ENCODE measurements around the gene DLX1. TPM values are rescaled to one million over a fixed set of nuclear protein-coding genes. Genes with fewer than 3 reads are reported as not detected.
"Not testable (repeated sequence)": the region's sequence is repeated elsewhere in the genome, so short reads cannot be mapped to it uniquely, and the experiment has no call there.

DLX1 gene
- total and polyA plus RNA-seq, 4 donors: 0.18 to 0.51 (median 0.38) TPM; not detected in 1

DNA sequence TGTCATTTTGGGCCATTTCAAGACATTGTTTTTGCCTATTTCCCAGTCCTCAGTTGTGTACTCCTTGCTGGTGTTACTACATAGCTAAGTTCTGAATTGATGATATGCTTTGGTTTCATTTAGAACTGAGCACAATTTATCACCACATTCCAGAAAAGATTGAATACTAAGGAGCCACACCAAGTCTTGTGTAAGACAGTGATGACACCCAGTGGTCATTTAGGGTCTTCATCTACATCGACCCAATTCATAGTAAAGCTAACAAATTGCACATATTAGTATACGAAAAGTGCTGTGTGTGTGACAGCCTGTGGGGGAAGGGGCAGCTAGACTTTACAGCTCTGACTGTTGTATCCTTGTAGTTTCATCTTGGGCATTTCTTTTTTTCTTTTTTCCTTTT is 28.3 kb downstream of the DLX1 start:
- no peaks in the 10 kb centered on the region for H3K4me1 ChIP-seq (ENCODE audit: control insufficient read depth in 1 of 2, insufficient read depth in 2 of 2, low read length in 2 of 2)
- H3K4me3 ChIP-seq (ENCODE audit: low read length in 2 of 2): no peak overlapping the region
- H3K36me3 ChIP-seq (ENCODE audit: control insufficient read depth in 1 of 2, insufficient read depth in 2 of 2, low read length in 1 of 2): no peaks in the 10 kb centered on the region
- 25 to 27% methylated on average over 2 of the region's 2 CpGs for WGBS, 2 donors
- ATAC-seq (ENCODE audit: low FRiP score): no peak
- no peak overlapping the region for H3K27ac ChIP-seq (ENCODE audit: low read depth in 1 of 2, low read length in 2 of 2)
- intact Hi-C loops (cut with DNase I): loop anchor here in 1 of 2 donors (5.0 kb wide), 1 partner anchor 541 kb away; no protein-coding TSS in a partner anchor
- no peaks in the 10 kb centered on the region for H3K27me3 ChIP-seq (ENCODE audit: control insufficient read depth in 1 of 2, insufficient read depth in 2 of 2, low read length in 1 of 2)
- no peak for DNase-seq
- H3K9me3 ChIP-seq (ENCODE audit: control insufficient read depth, low read length): no peaks in the 10 kb centered on the region

DNA sequence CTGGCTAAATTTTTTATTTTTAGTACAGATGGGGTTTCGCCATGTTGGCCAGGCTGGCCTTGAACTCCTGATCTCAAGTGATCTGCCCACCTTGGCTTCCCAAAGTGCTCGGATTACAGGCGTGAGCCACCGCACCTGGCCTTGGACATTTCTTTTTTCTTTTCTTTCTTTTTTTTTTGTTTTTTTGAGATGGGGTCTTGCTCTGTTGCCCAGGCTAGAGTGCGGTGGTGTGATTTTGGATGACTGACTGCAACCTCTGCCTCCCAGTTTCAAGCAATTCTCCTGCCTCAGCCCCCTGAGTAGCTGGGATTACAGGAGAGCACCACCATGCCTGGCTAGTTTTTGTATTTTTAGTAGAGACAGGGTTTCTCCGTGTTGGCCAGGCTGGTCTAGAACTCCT is 28.9 kb downstream of the DLX1 start:
- ATAC-seq (ENCODE audit: low FRiP score); H3K27ac ChIP-seq (ENCODE audit: low read depth in 1 of 2, low read length in 2 of 2); H3K4me3 ChIP-seq (ENCODE audit: low read length in 2 of 2); H3K4me1 ChIP-seq (ENCODE audit: control insufficient read depth in 1 of 2, insufficient read depth in 2 of 2, low read length in 2 of 2); H3K36me3 ChIP-seq (ENCODE audit: control insufficient read depth in 1 of 2, insufficient read depth in 2 of 2, low read length in 1 of 2); H3K27me3 ChIP-seq (ENCODE audit: control insufficient read depth in 1 of 2, insufficient read depth in 2 of 2, low read length in 1 of 2); DNase-seq; H3K9me3 ChIP-seq (ENCODE audit: control insufficient read depth, low read length): not testable (repeated sequence)
- intact Hi-C loops (cut with DNase I): loop anchor here in 1 of 2 donors (5.0 kb wide), 1 partner anchor 542 kb away; no protein-coding TSS in a partner anchor
- 88 to 90% methylated on average over 6 of the region's 6 CpGs for WGBS, 2 donors

DNA sequence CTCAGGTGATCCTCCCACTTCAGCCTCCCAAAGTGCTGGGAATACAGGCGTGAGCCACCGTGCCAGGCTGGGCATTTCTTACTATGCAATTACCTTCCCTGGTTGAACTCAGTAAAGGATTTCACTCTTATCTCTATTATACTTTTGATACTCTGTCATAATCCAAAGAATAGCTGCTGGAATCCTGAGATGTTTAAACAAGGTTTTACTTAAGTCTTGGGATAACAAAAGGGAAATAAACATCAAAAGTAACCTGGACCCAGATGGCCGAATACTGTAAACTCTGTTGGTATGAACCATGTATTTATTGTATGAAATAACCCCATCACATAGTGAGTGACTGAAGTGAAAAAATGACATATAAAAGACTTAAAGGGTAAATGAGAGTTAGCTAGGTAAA is 29.3 kb downstream of the DLX1 start:
- no peak for ATAC-seq (ENCODE audit: low FRiP score)

DNA sequence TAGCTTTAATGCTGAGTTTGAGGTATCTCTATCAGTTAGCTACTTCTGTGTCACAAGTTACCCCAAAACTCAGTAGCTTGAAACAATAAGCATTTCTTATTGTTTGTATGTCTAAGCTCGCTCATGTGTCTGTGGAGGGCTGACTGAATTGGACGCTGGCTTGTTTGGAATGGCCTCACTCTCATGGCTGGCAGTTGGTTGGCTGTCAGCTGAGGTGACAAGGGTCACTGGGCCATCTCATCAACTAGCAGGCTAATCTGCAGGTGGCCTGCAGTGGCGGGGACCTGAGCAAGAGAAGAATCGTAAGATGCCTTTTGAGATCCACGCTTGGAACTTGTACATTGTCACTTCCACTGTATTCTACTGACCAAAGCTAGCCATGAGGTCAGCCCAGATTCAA is 30.8 kb downstream of the DLX1 start:
- H3K36me3 ChIP-seq (ENCODE audit: control insufficient read depth in 1 of 2, insufficient read depth in 2 of 2, low read length in 1 of 2): no peaks in the 10 kb centered on the region
- H3K9me3 ChIP-seq (ENCODE audit: control insufficient read depth, low read length): no peaks in the 10 kb centered on the region
- 59 to 66% methylated on average over 5 of the region's 5 CpGs for WGBS, 2 donors
- no peaks in the 10 kb centered on the region for H3K4me1 ChIP-seq (ENCODE audit: control insufficient read depth in 1 of 2, insufficient read depth in 2 of 2, low read length in 2 of 2)
- no peak for ATAC-seq (ENCODE audit: low FRiP score)
- no peak overlapping the region for H3K4me3 ChIP-seq (ENCODE audit: low read length in 2 of 2)
- intact Hi-C loops (cut with DNase I): no loop called here
- no peak for DNase-seq
- H3K27ac ChIP-seq (ENCODE audit: low read depth in 1 of 2, low read length in 2 of 2): no peak overlapping the region
- H3K27me3 ChIP-seq (ENCODE audit: control insufficient read depth in 1 of 2, insufficient read depth in 2 of 2, low read length in 1 of 2): no peaks in the 10 kb centered on the region

More for the DNA sequence above, 29.3 kb downstream of the DLX1 start:
- intact Hi-C loops (cut with DNase I): loop anchor here in 1 of 2 donors (5.0 kb wide), 1 partner anchor 542 kb away; no protein-coding TSS in a partner anchor
- Histone ChIP-seq H3K4me3 (ENCODE audit: low read length in 2 of 2) (no peak overlapping the region), H3K4me1 (ENCODE audit: control insufficient read depth in 1 of 2, insufficient read depth in 2 of 2, low read length in 2 of 2) (no peaks in the 10 kb centered on the region), H3K9me3 (ENCODE audit: control insufficient read depth, low read length) (no peaks in the 10 kb centered on the region), H3K36me3 (ENCODE audit: control insufficient read depth in 1 of 2, insufficient read depth in 2 of 2, low read length in 1 of 2) (no peaks in the 10 kb centered on the region), H3K27me3 (ENCODE audit: control insufficient read depth in 1 of 2, insufficient read depth in 2 of 2, low read length in 1 of 2) (no peaks in the 10 kb centered on the region), H3K27ac (ENCODE audit: low read depth in 1 of 2, low read length in 2 of 2) (no peak overlapping the region)
- 71 to 79% methylated on average over 3 of the region's 3 CpGs for WGBS, 2 donors
- no peak for DNase-seq

DNA sequence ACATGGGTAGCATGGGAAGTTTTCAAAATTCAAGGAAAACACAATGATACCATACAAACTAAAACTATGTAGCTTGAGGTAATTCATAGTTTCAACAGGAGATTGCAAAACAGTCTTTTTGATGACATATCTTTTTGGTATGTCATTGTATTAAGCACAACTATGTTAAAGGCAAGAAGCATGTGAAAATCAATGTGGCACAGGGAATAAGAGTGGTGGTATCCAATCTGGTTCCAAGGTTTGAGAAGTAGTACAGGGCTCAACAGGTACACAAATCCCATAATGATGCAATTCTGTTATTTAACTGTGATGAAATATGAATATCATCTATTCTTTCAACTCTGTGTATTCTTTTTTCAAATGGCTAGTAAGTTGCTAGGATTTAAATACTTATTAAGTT is 33.8 kb downstream of the DLX1 start:
- Histone ChIP-seq H3K27ac (ENCODE audit: low read depth in 1 of 2, low read length in 2 of 2) (no peak overlapping the region), H3K4me3 (ENCODE audit: low read length in 2 of 2) (no peak overlapping the region), H3K27me3 (ENCODE audit: control insufficient read depth in 1 of 2, insufficient read depth in 2 of 2, low read length in 1 of 2) (no peaks in the 10 kb centered on the region), H3K36me3 (ENCODE audit: control insufficient read depth in 1 of 2, insufficient read depth in 2 of 2, low read length in 1 of 2) (no peaks in the 10 kb centered on the region), H3K9me3 (ENCODE audit: control insufficient read depth, low read length) (peaks cover 2% of the 10 kb centered on the region), H3K4me1 (ENCODE audit: control insufficient read depth in 1 of 2, insufficient read depth in 2 of 2, low read length in 2 of 2) (no peaks in the 10 kb centered on the region)
- intact Hi-C loops (cut with DNase I): no loop called here
- DNase-seq (no peak), ATAC-seq (ENCODE audit: low FRiP score) (no peak)

DNA sequence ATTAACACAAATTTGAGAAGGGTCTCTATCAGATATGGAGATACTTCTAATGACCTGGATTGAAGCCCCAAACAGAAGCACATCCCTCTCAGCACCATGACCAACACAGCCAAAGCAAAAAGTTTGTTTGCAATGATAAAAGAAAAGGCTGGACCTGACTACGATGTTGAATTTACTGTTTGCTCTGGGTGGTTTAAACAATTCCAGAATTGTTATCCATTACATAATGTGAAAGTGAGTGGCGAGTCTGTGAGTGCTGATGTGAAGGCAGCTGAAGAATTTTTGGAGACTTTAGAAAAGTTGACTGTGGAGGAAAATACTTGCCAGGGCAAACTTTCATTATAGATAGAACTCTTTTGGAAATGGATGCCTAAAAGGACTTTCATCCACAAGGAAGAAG is 34.8 kb downstream of the DLX1 start:
- H3K4me3 ChIP-seq (ENCODE audit: low read length in 2 of 2): no peak overlapping the region
- DNase-seq (no peak), ATAC-seq (ENCODE audit: low FRiP score) (no peak)
- intact Hi-C loops (cut with DNase I): loop anchor here in 1 of 2 donors (10.0 kb wide), 1 partner anchor 545 kb away; no protein-coding TSS in a partner anchor
- WGBS, 2 donors: 7% methylated on average over 2 of the region's 2 CpGs
- no peaks in the 10 kb centered on the region for H3K36me3 ChIP-seq (ENCODE audit: control insufficient read depth in 1 of 2, insufficient read depth in 2 of 2, low read length in 1 of 2)
- H3K9me3 ChIP-seq (ENCODE audit: control insufficient read depth, low read length): peaks cover 2% of the 10 kb centered on the region
- H3K4me1 ChIP-seq (ENCODE audit: control insufficient read depth in 1 of 2, insufficient read depth in 2 of 2, low read length in 2 of 2): no peaks in the 10 kb centered on the region
- H3K27ac ChIP-seq (ENCODE audit: low read depth in 1 of 2, low read length in 2 of 2): no peak overlapping the region
- H3K27me3 ChIP-seq (ENCODE audit: control insufficient read depth in 1 of 2, insufficient read depth in 2 of 2, low read length in 1 of 2): no peaks in the 10 kb centered on the region

DNA sequence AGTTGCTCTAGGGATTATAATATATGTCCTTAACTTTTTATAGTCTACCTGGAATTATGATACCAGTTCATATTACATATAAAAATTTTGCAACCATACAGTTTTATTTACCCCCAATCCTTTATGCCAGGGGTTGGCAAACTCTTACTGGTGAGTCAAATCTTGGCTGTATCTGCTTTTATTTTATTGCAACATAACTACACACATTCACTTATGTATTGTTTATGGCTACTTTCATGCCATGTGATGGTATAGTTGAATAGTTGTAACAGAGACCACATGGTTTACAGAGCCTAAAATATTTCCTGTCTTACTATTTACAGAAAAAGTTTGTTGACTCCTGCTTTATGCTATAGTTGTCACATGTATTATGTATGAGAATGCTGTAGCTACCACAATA is 43.2 kb downstream of the DLX1 start:
- peaks cover 6% of the 10 kb centered on the region for H3K9me3 ChIP-seq (ENCODE audit: control insufficient read depth, low read length)

DNA sequence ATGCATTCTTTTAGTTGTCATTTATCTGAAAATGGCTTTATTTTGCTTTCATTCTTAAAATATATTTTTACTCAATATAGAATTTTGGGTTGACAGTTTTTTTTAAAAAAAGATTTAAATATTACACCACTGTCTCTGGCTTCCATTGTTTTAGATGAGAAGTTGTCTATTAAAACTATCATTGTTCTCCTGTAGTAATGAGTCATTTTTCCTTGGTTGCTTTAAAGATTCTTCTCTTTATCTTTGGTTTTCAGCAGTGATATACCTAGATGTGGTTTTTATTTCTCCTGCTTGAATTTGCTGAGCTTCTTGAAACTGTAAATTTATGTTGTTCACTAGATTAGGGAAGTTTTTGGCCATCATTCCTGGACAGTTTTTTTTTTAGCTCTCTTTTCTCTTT is 44.1 kb downstream of the DLX1 start:
- Histone ChIP-seq H3K36me3 (ENCODE audit: control insufficient read depth in 1 of 2, insufficient read depth in 2 of 2, low read length in 1 of 2) (no peaks in the 10 kb centered on the region), H3K9me3 (ENCODE audit: control insufficient read depth, low read length) (peaks cover 6% of the 10 kb centered on the region), H3K27ac (ENCODE audit: low read depth in 1 of 2, low read length in 2 of 2) (no peak overlapping the region), H3K27me3 (ENCODE audit: control insufficient read depth in 1 of 2, insufficient read depth in 2 of 2, low read length in 1 of 2) (peaks cover 0 to 1% of the 10 kb centered on the region in 2 donors), H3K4me3 (ENCODE audit: low read length in 2 of 2) (no peak overlapping the region), H3K4me1 (ENCODE audit: control insufficient read depth in 1 of 2, insufficient read depth in 2 of 2, low read length in 2 of 2) (no peaks in the 10 kb centered on the region)
- ATAC-seq (ENCODE audit: low FRiP score): no peak
- DNase-seq: no peak
- intact Hi-C loops (cut with DNase I): loop anchor here in 1 of 2 donors (10.0 kb wide), 1 partner anchor 555 kb away; no protein-coding TSS in a partner anchor

More for the DNA sequence above, 43.2 kb downstream of the DLX1 start:
- Histone ChIP-seq H3K4me3 (ENCODE audit: low read length in 2 of 2) (no peak overlapping the region), H3K36me3 (ENCODE audit: control insufficient read depth in 1 of 2, insufficient read depth in 2 of 2, low read length in 1 of 2) (no peaks in the 10 kb centered on the region), H3K27ac (ENCODE audit: low read depth in 1 of 2, low read length in 2 of 2) (no peak overlapping the region), H3K4me1 (ENCODE audit: control insufficient read depth in 1 of 2, insufficient read depth in 2 of 2, low read length in 2 of 2) (no peaks in the 10 kb centered on the region), H3K27me3 (ENCODE audit: control insufficient read depth in 1 of 2, insufficient read depth in 2 of 2, low read length in 1 of 2) (peaks cover 0 to 1% of the 10 kb centered on the region in 2 donors)
- intact Hi-C loops (cut with DNase I): loop anchor here in 1 of 2 donors (10.0 kb wide), 1 partner anchor 554 kb away; no protein-coding TSS in a partner anchor
- ATAC-seq (ENCODE audit: low FRiP score) (no peak), DNase-seq (no peak)

DNA sequence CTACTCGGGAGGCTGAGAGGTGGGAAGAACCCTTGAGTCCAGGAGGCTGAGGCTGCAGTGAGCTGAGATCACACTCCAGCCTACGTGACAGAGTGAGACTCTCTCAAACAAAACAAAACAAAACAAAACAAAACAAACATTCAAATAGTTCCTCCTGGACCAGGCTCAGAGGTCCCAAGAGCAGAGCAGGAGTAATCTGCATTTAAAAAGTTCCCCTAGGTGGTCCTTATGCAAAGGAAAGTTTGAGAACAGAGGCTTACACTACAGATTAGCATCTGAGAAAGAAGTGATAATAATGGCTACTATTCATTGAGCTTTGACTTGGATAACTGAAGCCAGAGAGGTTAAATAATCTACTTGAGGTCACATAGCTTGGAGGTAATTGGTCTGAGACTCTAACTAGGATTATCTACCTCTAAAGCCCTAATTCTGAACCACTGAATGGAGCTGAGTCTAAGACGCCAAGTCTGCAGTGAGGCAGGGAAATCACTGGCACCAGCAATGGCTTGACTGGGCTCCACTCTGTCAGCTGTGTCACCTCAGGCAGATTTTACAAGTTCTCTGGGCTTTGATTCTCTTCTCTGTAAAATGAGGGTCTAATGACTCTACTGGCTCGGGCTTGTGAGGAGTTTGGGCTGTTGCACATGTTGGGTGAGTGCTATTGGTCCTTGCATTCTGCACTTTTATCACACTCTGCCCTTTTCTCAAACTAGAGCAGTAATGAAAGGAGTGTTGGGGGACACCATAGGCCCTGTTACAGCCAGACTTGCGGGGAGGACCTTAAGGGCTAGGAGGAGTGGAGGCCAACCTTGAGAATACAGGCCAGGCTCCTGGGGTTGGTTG is 46.6 kb downstream of the DLX1 start:
- no peak overlapping the region for H3K4me3 ChIP-seq (ENCODE audit: low read length in 2 of 2)
- H3K4me1 ChIP-seq (ENCODE audit: control insufficient read depth in 1 of 2, insufficient read depth in 2 of 2, low read length in 2 of 2): no peaks in the 10 kb centered on the region
- DNase-seq (no peak), ATAC-seq (ENCODE audit: low FRiP score) (no peak)
- no peaks in the 10 kb centered on the region for H3K36me3 ChIP-seq (ENCODE audit: control insufficient read depth in 1 of 2, insufficient read depth in 2 of 2, low read length in 1 of 2)
- intact Hi-C loops (cut with DNase I): no loop called here
- no peak overlapping the region for H3K27ac ChIP-seq (ENCODE audit: low read depth in 1 of 2, low read length in 2 of 2)
- WGBS, 2 donors: 65 to 76% methylated on average over 5 of the region's 5 CpGs
- H3K27me3 ChIP-seq (ENCODE audit: control insufficient read depth in 1 of 2, insufficient read depth in 2 of 2, low read length in 1 of 2): peaks cover 0 to 4% of the 10 kb centered on the region in 2 donors
- H3K9me3 ChIP-seq (ENCODE audit: control insufficient read depth, low read length): peaks cover 4% of the 10 kb centered on the region

Data from aorta (tissue), 5 donors.